Measurements from ENCODE around the gene MTURN.

- TF ChIP-seq, protein P1, sequence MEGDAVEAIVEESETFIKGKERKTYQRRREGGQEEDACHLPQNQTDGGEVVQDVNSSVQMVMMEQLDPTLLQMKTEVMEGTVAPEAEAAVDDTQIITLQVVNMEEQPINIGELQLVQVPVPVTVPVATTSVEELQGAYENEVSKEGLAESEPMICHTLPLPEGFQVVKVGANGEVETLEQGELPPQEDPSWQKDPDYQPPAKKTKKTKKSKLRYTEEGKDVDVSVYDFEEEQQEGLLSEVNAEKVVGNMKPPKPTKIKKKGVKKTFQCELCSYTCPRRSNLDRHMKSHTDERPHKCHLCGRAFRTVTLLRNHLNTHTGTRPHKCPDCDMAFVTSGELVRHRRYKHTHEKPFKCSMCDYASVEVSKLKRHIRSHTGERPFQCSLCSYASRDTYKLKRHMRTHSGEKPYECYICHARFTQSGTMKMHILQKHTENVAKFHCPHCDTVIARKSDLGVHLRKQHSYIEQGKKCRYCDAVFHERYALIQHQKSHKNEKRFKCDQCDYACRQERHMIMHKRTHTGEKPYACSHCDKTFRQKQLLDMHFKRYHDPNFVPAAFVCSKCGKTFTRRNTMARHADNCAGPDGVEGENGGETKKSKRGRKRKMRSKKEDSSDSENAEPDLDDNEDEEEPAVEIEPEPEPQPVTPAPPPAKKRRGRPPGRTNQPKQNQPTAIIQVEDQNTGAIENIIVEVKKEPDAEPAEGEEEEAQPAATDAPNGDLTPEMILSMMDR (IDR thresholded peaks at IDR 0.05): no peak
- no peak for TF ChIP-seq POLR2A (IDR thresholded peaks at IDR 0.05)
Observed at GRCh38 chr7:30177186-30177585, 42.4 kb downstream of the MTURN start.
